ENCODE measurements around the gene NRG2. TPM values are rescaled to one million over a fixed set of nuclear protein-coding genes. Genes with fewer than 3 reads are reported as not detected.

The NRG2 gene
- total RNA-seq, 1 donor from 2014 or later = 1.4 TPM

DNA sequence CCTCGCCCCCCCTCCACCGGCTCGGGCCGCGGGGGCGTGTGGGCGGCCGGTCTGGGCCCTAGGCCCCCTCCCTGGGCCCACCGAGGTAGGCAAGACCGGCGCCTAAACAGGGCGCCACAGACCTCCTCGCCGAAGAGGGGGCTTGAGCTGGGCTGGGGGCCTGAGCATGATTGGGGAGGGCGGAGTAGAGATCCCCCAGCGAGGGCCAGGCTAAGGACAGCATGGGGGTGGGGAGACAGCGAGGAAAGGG, 138.6 kb downstream of the NRG2 start:
- peak overlapping the region; percentile 33 for H3K4me3 Mint-ChIP-seq
- H3K9me3 Mint-ChIP-seq = no peaks in the 10 kb centered on the region
- no peaks in the 10 kb centered on the region for H3K36me3 Mint-ChIP-seq
- no peak for DNase-seq (ENCODE audit: extremely low spot score, unreplicated experiment)
- peaks cover 48% of the 10 kb centered on the region for H3K27me3 Mint-ChIP-seq
- H3K4me1 Mint-ChIP-seq (ENCODE audit: unreplicated experiment) = peaks cover 9% of the 10 kb centered on the region
- H3K27ac Mint-ChIP-seq = no peak overlapping the region
- TF ChIP-seq, protein P1, sequence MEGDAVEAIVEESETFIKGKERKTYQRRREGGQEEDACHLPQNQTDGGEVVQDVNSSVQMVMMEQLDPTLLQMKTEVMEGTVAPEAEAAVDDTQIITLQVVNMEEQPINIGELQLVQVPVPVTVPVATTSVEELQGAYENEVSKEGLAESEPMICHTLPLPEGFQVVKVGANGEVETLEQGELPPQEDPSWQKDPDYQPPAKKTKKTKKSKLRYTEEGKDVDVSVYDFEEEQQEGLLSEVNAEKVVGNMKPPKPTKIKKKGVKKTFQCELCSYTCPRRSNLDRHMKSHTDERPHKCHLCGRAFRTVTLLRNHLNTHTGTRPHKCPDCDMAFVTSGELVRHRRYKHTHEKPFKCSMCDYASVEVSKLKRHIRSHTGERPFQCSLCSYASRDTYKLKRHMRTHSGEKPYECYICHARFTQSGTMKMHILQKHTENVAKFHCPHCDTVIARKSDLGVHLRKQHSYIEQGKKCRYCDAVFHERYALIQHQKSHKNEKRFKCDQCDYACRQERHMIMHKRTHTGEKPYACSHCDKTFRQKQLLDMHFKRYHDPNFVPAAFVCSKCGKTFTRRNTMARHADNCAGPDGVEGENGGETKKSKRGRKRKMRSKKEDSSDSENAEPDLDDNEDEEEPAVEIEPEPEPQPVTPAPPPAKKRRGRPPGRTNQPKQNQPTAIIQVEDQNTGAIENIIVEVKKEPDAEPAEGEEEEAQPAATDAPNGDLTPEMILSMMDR (conservative IDR thresholded peaks at IDR 0.05) = no peak

DNA sequence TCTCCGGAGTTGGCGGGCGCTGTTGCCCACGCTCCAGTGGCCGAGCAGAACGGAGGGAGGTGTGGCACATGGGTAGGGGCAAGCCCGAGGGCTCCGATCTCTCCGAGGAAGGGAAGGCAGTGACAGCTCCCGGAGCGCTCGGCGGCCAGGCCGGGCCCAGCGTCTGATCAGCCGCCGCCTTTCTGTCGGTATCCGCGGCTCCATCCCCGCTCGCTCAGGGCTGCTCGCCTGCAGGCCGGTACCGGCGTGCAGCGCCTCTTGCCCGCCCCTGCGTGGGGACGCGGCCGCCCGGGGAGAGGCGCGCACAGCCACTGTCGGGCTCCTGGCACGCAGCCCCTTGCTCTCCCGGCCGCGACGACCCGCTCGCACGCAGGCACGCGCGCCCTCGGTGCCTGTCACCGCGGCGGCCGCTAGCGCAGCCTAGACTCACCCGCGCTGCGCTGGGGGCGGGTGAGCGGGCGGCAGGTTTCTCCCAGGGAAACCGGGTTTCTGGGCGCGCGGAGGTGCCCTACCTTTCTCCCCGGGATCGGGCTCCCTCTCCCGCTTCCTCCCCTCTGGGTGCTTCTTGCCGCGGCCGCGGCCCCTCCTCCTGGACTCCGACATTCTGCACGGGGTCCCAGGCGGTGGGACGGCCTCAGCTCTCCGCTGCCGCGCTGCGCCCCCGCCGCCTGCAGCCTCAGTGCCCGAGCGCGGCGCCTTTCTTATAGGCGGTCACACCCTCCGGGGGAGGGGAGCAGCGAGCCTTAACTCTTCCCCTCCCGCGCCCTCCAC, 139.1 kb downstream of the NRG2 start:
- Mint-ChIP-seq H3K36me3 (no peaks in the 10 kb centered on the region), H3K27ac (no peak overlapping the region), H3K27me3 (peaks cover 46% of the 10 kb centered on the region), H3K4me1 (ENCODE audit: unreplicated experiment) (peaks cover 9% of the 10 kb centered on the region), H3K9me3 (no peaks in the 10 kb centered on the region), H3K4me3 (peak overlapping the region; percentile 81)
- TF ChIP-seq, protein P1 (conservative IDR thresholded peaks at IDR 0.05) = no peak
- no peak for DNase-seq (ENCODE audit: extremely low spot score, unreplicated experiment)

DNA sequence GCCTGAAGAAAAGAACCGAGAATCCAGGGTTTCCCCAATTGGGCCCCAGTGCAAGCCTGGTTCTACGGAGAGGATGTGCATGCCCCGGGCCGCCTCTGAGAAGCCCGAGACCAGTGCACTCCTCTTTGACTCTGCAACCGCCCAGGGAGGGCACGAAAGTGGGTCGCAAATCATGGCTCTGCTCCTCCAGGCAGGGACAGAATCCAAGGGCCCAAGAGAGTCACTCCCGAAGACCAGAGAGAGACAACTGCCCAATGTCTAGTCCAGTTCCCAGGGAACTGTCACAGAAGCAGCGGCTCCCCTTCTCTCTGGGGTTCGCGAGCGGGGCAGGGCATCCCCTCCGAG, 139.7 kb downstream of the NRG2 start:
- no peaks in the 10 kb centered on the region for H3K9me3 Mint-ChIP-seq
- peak overlapping the region; percentile 81 for H3K4me3 Mint-ChIP-seq
- DNase-seq (ENCODE audit: extremely low spot score, unreplicated experiment) = no peak
- TF ChIP-seq, protein P1 (conservative IDR thresholded peaks at IDR 0.05) = no peak
- peaks cover 9% of the 10 kb centered on the region for H3K4me1 Mint-ChIP-seq (ENCODE audit: unreplicated experiment)
- H3K36me3 Mint-ChIP-seq = no peaks in the 10 kb centered on the region
- H3K27me3 Mint-ChIP-seq = peaks cover 51% of the 10 kb centered on the region
- H3K27ac Mint-ChIP-seq = no peak overlapping the region

DNA sequence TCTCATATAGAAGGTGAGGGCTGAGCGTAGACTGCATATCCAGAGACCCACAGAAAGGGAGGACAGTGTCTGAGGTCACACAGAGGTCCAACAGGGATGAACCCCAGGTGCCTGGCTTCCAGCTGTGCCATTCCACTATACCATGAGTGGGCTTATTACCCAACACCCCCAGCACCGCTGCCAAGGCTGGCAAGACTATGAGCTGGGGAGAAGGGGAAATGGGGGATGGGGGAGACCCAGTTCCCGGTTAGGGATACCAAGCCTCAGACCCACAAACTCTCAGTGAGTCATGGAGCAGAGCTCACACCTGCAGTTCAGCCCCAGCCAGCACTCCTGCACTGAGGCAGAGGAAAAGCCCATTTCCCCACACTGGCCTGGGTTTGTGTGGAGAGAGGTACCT, 141.1 kb downstream of the NRG2 start:
- no peaks in the 10 kb centered on the region for H3K9me3 Mint-ChIP-seq
- no peak overlapping the region for H3K4me3 Mint-ChIP-seq
- H3K36me3 Mint-ChIP-seq = no peaks in the 10 kb centered on the region
- H3K27me3 Mint-ChIP-seq = peaks cover 65% of the 10 kb centered on the region
- TF ChIP-seq, protein P1 (conservative IDR thresholded peaks at IDR 0.05) = no peak
- peaks cover 9% of the 10 kb centered on the region for H3K4me1 Mint-ChIP-seq (ENCODE audit: unreplicated experiment)
- H3K27ac Mint-ChIP-seq = no peak overlapping the region
- DNase-seq (ENCODE audit: extremely low spot score, unreplicated experiment) = no peak

DNA sequence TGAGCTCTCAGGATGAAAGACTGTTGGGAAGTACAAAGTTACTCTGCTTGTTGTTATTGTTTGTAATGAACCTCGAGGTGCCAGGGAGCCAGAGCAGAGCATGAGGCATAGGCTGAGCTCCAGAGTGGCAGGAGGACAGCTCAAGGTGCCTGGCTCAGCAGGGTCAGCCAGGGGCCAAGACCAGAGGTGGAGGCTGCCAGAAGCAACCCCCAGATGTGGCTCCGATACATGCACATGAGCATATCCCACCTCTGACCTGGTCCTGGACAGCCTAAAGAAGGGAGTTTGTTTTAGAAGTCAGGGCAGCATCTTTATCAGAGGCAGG, 141.9 kb downstream of the NRG2 start:
- H3K4me3 Mint-ChIP-seq = no peak overlapping the region
- DNase-seq (ENCODE audit: extremely low spot score, unreplicated experiment) = no peak
- no peak overlapping the region for H3K27ac Mint-ChIP-seq
- TF ChIP-seq, protein P1 (conservative IDR thresholded peaks at IDR 0.05) = no peak
- H3K4me1 Mint-ChIP-seq (ENCODE audit: unreplicated experiment) = peaks cover 9% of the 10 kb centered on the region
- no peaks in the 10 kb centered on the region for H3K9me3 Mint-ChIP-seq
- no peaks in the 10 kb centered on the region for H3K36me3 Mint-ChIP-seq
- H3K27me3 Mint-ChIP-seq = peaks cover 71% of the 10 kb centered on the region
